ENCODE results near the gene MPDU1.

MPDU1 gene

DNA sequence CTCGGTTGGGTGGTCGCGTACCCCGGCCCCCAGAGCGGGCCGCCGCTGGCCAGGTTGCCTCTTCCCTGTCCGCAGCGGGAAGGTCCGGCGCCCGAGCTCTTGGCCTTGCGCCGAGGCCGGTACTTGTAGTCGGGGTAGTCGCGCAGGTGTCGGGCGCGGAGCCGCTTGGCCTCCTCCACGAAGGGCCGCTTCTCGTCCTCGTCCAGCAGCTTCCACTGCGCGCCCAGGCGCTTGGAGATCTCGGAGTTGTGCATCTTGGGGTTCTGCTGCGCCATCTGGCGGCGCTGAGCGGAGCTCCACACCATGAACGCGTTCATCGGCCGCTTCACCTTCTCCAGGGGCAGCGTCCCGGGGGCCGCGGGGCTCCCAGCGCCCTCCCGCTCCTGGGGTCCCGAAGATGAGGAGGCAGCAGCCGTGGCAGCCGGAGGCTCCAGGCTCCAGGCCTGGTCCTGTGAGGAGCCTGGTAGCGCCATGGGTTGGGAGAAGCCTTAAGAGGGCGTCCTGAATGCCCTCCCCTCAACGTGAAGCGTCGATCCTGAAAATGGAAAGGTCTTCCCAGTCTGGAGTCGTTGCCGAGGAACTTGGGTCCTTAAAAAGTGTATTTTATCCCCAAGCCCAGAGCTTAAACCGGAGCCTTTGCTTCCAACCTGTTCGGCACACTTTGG, 5.7 kb downstream of the MPDU1 start:
- no peaks in the 10 kb centered on the region for H3K9me3 ChIP-seq
- TF ChIP-seq, protein P1, sequence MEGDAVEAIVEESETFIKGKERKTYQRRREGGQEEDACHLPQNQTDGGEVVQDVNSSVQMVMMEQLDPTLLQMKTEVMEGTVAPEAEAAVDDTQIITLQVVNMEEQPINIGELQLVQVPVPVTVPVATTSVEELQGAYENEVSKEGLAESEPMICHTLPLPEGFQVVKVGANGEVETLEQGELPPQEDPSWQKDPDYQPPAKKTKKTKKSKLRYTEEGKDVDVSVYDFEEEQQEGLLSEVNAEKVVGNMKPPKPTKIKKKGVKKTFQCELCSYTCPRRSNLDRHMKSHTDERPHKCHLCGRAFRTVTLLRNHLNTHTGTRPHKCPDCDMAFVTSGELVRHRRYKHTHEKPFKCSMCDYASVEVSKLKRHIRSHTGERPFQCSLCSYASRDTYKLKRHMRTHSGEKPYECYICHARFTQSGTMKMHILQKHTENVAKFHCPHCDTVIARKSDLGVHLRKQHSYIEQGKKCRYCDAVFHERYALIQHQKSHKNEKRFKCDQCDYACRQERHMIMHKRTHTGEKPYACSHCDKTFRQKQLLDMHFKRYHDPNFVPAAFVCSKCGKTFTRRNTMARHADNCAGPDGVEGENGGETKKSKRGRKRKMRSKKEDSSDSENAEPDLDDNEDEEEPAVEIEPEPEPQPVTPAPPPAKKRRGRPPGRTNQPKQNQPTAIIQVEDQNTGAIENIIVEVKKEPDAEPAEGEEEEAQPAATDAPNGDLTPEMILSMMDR (IDR thresholded peaks at IDR 0.05; ENCODE audit: low read depth, low read length) = peak; percentile 67
- H3K4me3 ChIP-seq (ENCODE audit: low read depth, low read length) = no peak overlapping the region

DNA sequence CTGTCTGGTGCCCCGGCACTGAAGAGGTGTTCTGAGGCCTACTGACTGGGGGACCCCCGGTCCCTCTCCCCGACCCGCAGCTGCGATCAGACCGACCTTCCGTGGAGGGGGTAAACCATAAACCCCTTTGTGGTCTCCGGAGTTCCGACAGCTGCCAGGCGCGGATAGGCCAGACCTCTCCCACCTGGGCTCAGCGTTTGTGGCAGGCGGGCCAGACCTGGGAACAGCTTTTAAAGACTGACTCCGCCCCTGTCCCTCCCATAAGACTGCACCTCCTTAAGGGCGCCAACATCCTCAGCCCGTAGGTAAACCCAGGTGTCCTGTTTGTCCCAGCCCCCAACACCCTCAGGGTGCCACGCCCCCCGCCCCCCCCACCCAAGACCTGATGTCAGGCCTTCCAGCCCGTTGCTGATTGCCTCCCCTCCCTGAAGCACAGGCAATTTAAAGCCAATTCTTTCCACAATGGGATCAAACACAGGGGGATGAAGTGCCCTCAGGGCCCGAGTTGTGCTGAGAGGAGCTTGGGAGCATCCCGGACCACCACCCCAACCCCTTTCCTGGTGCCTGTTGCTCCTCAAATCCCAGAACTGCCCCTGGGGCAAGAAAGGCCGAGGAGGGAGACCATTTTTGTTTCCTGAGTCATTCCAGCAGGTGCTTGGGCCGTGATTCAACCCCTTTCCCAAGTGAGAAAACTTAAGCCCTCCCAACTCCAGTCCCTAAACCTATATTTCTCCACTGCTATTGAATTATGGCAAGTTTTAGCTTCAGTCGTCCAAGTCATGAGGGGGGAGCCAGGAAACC, 6.4 kb downstream of the MPDU1 start, which contains the start of gene SOX15:
Gene SOX15 (minus strand): TSS at position 204 of the 801 bp plus-strand sequence. CDS start 418 bp downstream, outside the sequence.
- H3K36me3 ChIP-seq = peaks cover 24% of the 10 kb centered on the region
- DNase-seq = no peak
- H3K9me3 ChIP-seq = no peaks in the 10 kb centered on the region
- TF ChIP-seq, protein P1 (IDR thresholded peaks at IDR 0.05; ENCODE audit: low read depth, low read length) = no peak
- no peaks in the 10 kb centered on the region for H3K27me3 ChIP-seq
- H3K4me1 ChIP-seq = peaks cover 6% of the 10 kb centered on the region; the same call in 1 of the 2 replicates
- H3K4me3 ChIP-seq (ENCODE audit: low read depth, low read length) = no peak within 1 kb of the TSS

More for the DNA sequence above, 5.7 kb downstream of the MPDU1 start:
- peaks cover 6% of the 10 kb centered on the region; the same call in 1 of the 2 replicates for H3K4me1 ChIP-seq
- H3K27me3 ChIP-seq = no peaks in the 10 kb centered on the region
- peak; percentile 78 for DNase-seq
- peaks cover 21% of the 10 kb centered on the region for H3K36me3 ChIP-seq

DNA sequence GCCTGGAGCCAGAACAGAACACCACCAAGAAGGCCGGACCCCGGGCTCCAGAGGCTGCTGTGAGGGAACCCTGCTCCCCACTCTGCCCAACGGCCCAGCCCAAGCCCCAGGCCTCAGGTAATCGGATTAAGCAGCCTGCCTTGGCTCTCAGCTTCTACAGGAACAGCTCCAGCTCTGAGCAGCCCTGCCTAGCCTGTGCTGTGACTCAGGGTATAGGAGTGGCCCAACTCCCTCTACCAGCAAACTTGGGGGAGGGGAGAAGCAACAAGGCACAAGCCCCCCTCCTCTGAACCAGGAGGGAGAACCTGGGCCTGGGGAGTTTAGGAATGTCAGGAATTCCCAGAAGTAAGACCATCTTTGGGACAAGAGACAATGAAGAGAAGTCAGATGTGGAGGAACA, 7.1 kb downstream of the MPDU1 start:
- H3K4me1 ChIP-seq = peaks cover 6% of the 10 kb centered on the region; the same call in 1 of the 2 replicates
- peak; percentile 60 for DNase-seq
- H3K9me3 ChIP-seq = no peaks in the 10 kb centered on the region
- no peak overlapping the region for H3K4me3 ChIP-seq (ENCODE audit: low read depth, low read length)
- H3K36me3 ChIP-seq = peaks cover 31% of the 10 kb centered on the region
- H3K27me3 ChIP-seq = no peaks in the 10 kb centered on the region
- TF ChIP-seq, protein P1 (IDR thresholded peaks at IDR 0.05; ENCODE audit: low read depth, low read length) = no peak

DNA sequence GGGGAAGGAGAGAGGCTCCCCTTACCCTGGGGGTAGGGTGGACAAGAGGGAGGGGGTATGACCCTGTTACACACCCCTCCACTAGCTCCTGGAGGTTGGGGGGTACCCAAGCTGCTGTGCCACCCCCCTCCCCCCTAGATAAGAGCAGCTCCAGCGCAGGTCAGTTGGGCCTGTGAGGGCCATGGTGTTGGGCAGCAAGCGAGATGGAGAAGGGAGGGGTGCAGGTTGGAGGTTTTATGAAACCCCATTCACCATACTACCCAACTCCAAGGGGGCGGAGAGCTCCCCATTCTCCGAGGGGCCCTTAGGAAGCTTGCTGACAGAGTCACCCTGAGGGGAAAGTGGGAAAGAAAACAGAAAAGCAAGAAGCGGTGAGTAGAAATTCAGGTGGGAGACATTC, 7.9 kb downstream of the MPDU1 start:
- TF ChIP-seq, protein P1 (IDR thresholded peaks at IDR 0.05; ENCODE audit: low read depth, low read length) = no peak
- Histone ChIP-seq H3K9me3 (no peaks in the 10 kb centered on the region), H3K4me1 (peaks cover 6% of the 10 kb centered on the region; the same call in 1 of the 2 replicates), H3K36me3 (peaks cover 35% of the 10 kb centered on the region), H3K27me3 (no peaks in the 10 kb centered on the region), H3K4me3 (ENCODE audit: low read depth, low read length) (no peak overlapping the region)
- DNase-seq = no peak

DNA sequence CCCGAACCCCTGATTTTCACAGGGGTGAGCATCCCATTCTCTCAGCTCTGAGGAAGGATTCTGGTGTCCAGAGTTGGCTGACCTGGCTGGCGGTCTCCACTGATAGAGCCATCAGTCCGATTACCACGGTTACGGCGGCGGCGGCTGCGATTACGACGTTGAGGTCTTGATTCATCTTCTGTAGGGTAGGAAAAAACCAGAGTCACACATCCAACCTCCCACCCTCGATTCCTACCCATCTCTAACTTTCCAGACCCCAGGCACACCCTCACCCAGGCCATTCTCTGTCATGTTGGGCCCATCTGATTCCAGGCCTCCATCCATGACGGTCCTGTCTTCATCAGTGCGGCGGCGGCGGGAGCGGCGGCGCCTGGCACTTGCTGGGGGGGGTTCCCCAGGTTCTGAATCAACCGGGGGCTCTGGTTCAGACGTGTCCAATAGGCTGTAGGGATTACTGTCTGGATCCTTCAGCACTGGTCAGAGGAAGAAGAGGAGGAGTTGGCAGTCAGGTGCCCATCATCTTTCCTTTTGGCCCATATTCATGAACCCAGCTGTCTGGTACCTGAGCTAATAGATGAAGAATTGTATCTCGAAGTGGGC, 8.9 kb downstream of the MPDU1 start:
- TF ChIP-seq, protein P1 (IDR thresholded peaks at IDR 0.05; ENCODE audit: low read depth, low read length) = no peak
- no peaks in the 10 kb centered on the region for H3K27me3 ChIP-seq
- DNase-seq = no peak
- peaks cover 30% of the 10 kb centered on the region for H3K36me3 ChIP-seq
- H3K4me1 ChIP-seq = peaks cover 6% of the 10 kb centered on the region; the same call in 1 of the 2 replicates
- no peak overlapping the region for H3K4me3 ChIP-seq (ENCODE audit: low read depth, low read length)
- H3K9me3 ChIP-seq = no peaks in the 10 kb centered on the region
